ENCODE results near the gene ZXDC.

ZXDC gene

DNA sequence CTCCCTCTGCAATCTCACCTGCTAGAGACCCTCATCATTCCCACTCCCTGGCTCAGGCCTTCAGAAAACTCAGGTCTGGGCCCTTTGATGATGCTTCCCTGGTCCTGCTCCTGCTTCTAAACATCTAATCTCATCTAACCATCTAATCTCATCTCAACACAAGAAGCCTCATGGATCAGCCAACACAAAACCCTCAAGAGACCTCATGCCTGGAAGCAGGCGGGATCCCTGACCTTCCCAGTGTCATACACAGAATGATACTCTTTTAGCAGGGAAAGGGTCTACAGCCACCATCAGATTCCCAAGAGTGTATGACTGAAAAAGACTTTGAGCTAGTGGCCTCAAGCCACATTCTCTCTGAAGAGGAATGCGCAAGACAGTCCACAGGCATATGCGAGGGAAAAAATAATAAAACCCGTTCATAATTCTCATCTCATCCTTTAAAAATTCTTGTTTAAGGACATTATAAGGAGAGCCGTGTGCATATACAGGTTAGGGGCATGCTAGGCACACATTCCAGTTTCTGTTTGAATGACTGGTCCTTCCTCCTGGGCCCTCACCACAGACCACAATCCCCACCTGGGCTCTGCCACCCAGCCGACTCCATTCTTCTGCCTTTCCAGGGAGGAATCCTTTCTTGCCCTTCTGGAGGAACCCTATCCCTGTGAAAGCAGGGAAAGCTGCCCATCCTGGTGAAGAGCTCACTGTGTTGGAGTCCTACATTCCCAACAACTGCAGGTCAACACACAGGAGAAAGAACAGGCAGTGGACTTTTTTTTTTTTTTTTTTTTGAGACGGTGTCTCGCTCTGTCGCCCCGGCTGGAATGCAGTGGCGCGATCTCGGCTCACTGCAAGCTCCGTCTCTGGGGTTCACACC, 2.2 kb downstream of the ZXDC start:
- no peak for ATAC-seq
- no peak for DNase-seq

GRCh38 chr3:126472277-126473006, 3.2 kb downstream of the ZXDC start:
- ATAC-seq (no peak), DNase-seq (peak; percentile 16)

GRCh38 chr3:126469479-126469878, 6.2 kb downstream of the ZXDC start:
- ATAC-seq (no peak), DNase-seq (no peak)

DNA sequence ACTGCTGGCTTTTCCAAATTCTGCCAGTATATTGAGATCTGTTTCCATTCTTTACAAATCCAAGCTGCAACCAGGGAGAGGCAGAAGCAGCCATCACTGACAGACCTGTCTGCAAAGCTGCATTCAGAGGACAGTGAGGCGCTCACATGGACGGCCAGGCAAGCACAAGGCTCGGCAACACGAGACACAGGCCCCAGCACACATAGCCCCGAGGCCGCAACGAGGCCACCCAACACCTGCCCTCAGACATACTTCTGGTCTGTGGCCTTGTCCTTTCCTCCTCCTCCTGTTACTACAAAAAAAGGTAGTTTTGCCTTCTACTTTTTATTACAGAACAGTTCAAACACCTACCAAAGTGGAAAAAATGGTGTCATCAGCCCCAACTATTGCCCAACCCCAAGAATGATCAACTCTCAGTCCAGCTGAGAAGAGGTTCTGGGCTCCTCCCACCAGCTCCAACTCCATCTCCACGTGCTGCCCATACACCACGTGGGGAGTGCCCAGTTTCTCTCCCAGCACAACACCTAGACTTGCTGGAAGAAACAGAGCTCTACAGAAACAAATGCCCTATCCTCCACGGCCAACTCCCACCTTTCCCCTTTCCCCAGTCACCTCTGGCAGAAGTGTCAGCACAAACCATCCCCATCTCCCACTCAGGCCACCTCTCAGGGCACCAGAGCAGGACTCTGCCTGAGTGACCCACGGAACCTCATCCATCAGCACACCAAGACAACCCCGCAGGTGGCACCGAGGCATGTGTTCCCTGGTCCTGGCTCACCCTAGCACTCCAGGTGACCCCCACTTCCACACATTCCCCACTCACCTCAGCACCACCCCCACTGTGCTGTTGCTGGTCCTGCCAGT, 7.4 kb downstream of the ZXDC start:
- DNase-seq (no peak), ATAC-seq (no peak)

DNA sequence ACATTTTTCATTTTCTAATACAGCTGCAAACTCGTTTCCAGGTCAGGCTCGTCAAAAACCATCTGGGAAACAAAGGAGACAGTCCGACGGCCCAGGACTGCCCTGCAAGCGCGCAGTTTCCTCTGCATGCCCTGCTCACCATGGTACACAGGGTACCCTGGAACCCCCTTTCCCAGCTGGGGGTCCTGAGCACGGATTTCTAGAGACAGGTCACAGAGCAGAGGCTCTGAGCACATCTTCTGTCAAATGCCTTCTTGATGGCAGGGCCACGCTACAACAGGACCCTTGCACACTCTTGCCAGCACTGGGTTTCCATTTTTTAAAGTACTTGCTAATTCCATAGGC, 8.1 kb downstream of the ZXDC start:
- ATAC-seq (no peak), DNase-seq (no peak)

GRCh38 chr3:126466886-126467610, 8.6 kb downstream of the ZXDC start:
- ATAC-seq (no peak), DNase-seq (no peak)

- DNase-seq (no peak), ATAC-seq (no peak)
Measured at GRCh38 chr3:126465928-126466544, 9.7 kb downstream of the ZXDC start.

DNA sequence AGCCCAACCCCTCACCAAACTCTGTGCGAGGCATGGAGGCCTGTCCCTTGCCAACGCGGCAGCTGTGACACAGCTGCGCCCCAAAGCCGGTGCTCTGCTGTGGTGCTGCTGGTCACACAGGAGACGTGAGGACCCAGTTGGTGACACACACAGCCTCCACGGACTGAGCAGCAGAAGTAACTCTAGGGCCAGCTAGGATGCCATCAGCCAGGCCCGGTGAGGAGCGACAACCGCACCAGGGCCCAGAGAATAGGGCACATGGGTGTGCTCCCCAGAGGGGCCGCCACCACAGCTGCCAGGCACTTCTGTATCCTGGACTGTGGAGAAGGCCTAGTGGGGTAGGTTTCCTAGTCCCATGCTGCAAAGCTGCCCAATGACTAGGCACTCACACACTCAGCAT, 10.7 kb downstream of the ZXDC start:
- ATAC-seq = no peak
- DNase-seq = no peak

GRCh38 chr3:126464494-126464893, 11.2 kb downstream of the ZXDC start:
- ATAC-seq (no peak), DNase-seq (no peak)

GRCh38 chr3:126464093-126464492, 11.6 kb downstream of the ZXDC start:
- DNase-seq (no peak), ATAC-seq (no peak)

GRCh38 chr3:126463521-126463920, 12.2 kb downstream of the ZXDC start:
- ATAC-seq = no peak
- DNase-seq = no peak

DNA sequence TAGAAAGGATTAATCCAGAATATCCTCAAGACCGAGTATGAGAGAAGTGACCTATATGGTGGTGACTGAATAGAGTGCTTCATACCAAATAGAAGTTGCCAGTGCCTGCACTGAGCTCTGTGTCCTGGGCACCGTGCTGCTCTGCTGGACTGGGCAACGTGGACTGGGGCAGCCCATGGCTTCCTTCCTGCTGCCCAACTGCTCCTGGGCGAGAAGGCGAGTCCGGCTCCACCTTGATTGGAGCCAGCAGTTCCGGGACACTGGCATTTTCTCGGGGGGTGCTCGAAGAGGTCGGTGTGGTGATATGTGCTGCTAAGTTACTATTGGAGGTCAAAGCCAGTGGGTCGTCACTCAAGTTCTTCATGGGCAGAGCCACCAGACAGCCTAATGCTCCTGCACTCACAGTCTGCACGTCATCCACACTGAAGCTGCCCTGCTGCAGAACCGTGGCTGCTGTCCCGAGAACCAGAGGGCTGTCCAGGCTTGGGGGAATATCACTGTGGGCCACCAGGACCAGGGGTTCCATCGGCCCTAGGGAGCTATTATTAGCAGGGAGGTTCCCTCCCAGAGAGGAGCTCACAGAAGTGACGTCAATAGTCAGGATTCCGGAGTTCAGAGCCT, 14.1 kb downstream of the ZXDC start:
- DNase-seq (no peak), ATAC-seq (no peak)

- ATAC-seq (no peak), DNase-seq (no peak)
Measured at GRCh38 chr3:126460381-126460780, 15.3 kb downstream of the ZXDC start.

DNA sequence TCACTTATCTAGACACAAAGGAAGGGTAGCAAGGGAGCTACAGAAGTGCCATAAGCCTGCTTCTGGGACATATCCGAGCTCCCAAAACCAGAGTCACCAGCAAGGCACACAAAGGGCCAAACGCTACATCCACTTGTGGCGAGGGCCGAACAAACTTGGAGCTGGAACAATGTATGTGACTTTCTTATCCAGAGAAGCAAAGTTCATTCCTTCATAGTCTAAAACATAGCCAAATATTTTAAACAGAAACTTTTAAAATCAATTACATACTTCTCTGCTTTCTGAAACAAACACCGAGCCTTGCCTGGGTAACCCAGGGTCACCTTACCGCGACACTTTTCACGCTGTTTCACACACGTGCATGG, 15.9 kb downstream of the ZXDC start:
- DNase-seq (no peak), ATAC-seq (no peak)

- ATAC-seq = no peak
Measured at GRCh38 chr3:126459111-126459762, 16.5 kb downstream of the ZXDC start.

DNA sequence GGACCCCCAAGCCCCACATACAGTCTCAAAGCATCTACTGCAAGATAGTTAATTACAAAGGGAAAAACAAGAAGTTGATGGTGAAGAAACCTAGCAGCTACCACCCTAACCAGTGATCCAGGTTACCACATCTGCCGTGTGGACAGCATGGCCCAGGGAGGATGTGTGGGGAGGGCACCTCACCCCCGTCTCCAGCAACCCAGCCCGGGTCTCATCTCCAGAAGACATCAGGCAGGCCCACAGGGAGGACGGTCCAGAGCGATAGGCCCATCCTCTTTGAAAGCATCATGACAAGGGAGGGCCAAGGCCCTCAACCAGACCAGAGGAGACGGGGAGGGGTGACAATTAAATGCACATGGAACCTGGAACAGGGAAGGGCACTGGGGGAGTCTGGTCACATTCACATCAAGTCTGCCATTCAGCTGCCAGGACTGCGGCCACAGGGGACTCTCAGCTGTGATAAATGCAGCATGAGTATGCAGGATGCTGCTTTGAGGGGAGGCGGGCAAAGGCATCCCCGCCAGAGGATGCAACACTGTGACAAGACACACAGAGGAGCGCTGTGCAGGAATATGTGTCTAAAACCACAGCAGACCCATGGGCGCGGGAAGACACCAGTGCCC, 18.8 kb downstream of the ZXDC start:
- ATAC-seq (no peak), DNase-seq (no peak)

More at GRCh38 chr3:126459111-126459762, 16.5 kb downstream of the ZXDC start:
- no peak for DNase-seq

DNA sequence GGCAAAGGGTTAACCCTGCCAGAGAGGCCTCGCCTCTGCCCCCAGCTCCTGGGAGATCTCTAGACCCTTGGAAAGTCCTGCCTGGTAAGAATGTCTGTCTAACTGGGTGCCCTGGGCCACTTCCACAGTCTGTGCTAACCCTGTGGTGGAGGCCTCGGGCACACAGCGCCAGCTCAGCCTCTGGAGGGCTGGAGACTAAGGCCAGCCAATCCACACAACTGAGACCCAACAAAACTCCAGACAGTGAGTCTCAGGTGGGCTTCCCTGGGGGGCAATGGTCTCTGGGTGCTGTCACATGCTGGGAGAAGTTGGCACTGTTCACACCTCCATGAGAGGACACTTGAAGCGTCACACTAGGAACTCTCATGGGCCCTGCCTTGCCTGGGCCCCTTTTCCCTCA, 19.5 kb downstream of the ZXDC start:
- ATAC-seq (no peak), DNase-seq (no peak)

DNA sequence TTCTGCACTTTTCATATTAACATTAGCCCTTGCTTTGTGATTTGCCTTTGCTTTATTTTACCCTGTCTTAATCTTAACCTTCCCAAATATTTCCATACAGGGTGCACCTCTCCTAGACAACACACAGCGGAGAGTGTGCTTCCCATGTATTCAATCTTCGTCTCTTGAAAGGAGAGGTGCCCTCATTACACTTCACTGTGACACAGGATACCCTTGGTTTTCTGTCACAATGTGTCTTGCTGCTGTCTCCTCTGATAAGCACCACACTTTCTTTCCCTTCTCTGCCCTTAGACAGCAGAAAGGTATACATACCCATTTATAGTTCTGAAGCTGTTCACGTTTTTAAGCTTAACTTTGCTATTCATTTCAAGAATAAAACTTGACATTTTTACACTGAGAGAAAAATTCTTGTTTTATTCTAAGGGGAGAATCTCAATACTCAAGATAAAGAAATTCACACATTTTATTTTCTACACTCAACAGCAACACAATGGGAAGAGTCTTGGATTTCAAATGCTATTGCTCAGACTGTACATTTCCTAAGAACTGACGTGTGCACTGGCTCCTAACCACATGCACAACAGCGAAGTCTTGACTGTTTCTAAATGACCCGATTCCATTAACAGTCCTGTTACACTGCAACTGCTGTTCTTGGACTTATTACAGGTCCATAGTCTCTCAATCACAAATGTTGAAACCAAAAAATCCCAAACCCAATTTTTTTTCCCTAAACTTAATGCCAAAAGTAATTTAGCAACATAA, 21.1 kb downstream of the ZXDC start:
- DNase-seq (no peak), ATAC-seq (no peak)

GRCh38 chr3:126454025-126454424, 21.7 kb downstream of the ZXDC start:
- no peak for DNase-seq
- ATAC-seq = no peak

Data from stimulated activated naive CD8-positive, alpha-beta T cell treated with anti-CD3 and anti-CD28 coated beads, Interleukin-15, Interleukin-2, amounts not matched to agents 100 U/mL and 50 U/mL, for 24 hours (primary cell).